NOMO-1 treated with dmso at 0.1 percent for 144 hours (cell line): ENCODE data around the gene KCNQ2.

Source experiments
- DNase-seq: peaks from one replicate; lab custom pipeline; 2025; ENCODE audit not compliant: unreplicated experiment; lab: John Stamatoyannopoulos, UW

The KCNQ2 gene

GRCh38 chr20:63418617-63419016 is 53.8 kb downstream of the KCNQ2 start:
- no peak for DNase-seq

GRCh38 chr20:63417738-63418120 is 54.7 kb downstream of the KCNQ2 start:
- no peak for DNase-seq

- DNase-seq, result no peak
Observed at GRCh38 chr20:63417097-63417737, 55.2 kb downstream of the KCNQ2 start.

- no peak for DNase-seq
Observed at GRCh38 chr20:63416631-63417030, 55.8 kb downstream of the KCNQ2 start.

- no peak for DNase-seq
Observed at GRCh38 chr20:63415647-63416391, 56.6 kb downstream of the KCNQ2 start.

- no peak for DNase-seq
Observed at GRCh38 chr20:63414720-63415430, 57.6 kb downstream of the KCNQ2 start.

GRCh38 chr20:63413963-63414684 is 58.3 kb downstream of the KCNQ2 start:
- no peak for DNase-seq

- DNase-seq, result no peak
Observed at GRCh38 chr20:63413323-63413722, 59.1 kb downstream of the KCNQ2 start.

GRCh38 chr20:63412889-63413288 is 59.6 kb downstream of the KCNQ2 start:
- DNase-seq, result no peak

GRCh38 chr20:63411898-63412631 is 60.4 kb downstream of the KCNQ2 start:
- no peak for DNase-seq

- DNase-seq, result no peak
Observed at GRCh38 chr20:63411151-63411897, 61.1 kb downstream of the KCNQ2 start.

- no peak for DNase-seq
Observed at GRCh38 chr20:63409834-63410435, 62.5 kb downstream of the KCNQ2 start.

GRCh38 chr20:63409066-63409833 is 63.2 kb downstream of the KCNQ2 start:
- no peak for DNase-seq

- no peak for DNase-seq
Observed at GRCh38 chr20:63408684-63409046, 63.8 kb downstream of the KCNQ2 start.

GRCh38 chr20:63407928-63408683 is 64.3 kb downstream of the KCNQ2 start:
- DNase-seq, result no peak

- DNase-seq, result no peak
Observed at GRCh38 chr20:63406617-63407245, 65.7 kb downstream of the KCNQ2 start.

GRCh38 chr20:63406011-63406410 is 66.4 kb downstream of the KCNQ2 start:
- no peak for DNase-seq
